H9 (cell line): ENCODE results near the gene BCAS2. TPM values are rescaled to one million over a fixed set of nuclear protein-coding genes. Genes with fewer than 3 reads are reported as not detected.

Experiments
- DNase-seq: peaks from one replicate; pipeline ENCODE4 v3.0.0-alpha.2; 2017
- H2AFZ ChIP-seq: one replicate; pipeline ENCODE4 v1.6.1; 2013; ENCODE audit warnings: mild to moderate bottlenecking, low read length, control low read depth, moderate library complexity
- H2AK5ac ChIP-seq: 2 replicates; pipeline ENCODE4 v1.6.1; 2013; ENCODE audit warnings: low read length, control low read depth, mixed read lengths; ENCODE audit not compliant: insufficient read length
- H2BK120ac ChIP-seq: one replicate; pipeline ENCODE4 v1.6.1; 2013; ENCODE audit warnings: low read depth, mild to moderate bottlenecking, low read length, control low read depth, inconsistent platforms; ENCODE audit not compliant: poor library complexity, severe bottlenecking
- H2BK12ac ChIP-seq: 2 replicates; pipeline ENCODE4 v1.6.1; 2013; ENCODE audit warnings: low read length, control low read depth, mixed read lengths, low read depth; ENCODE audit not compliant: insufficient read length
- H2BK15ac ChIP-seq: 2 replicates; pipeline ENCODE4 v1.6.1; 2013; ENCODE audit warnings: low read depth, low read length, control low read depth
- H2BK20ac ChIP-seq: one replicate; pipeline ENCODE4 v1.6.1; 2013; ENCODE audit warnings: low read depth, mild to moderate bottlenecking, low read length, control low read depth, inconsistent platforms; ENCODE audit not compliant: poor library complexity, severe bottlenecking
- H2BK5ac ChIP-seq: 2 replicates; pipeline ENCODE4 v1.6.1; 2013; ENCODE audit warnings: low read length, control low read depth, mixed read lengths; ENCODE audit not compliant: insufficient read length
- H3K14ac ChIP-seq: 2 replicates; pipeline ENCODE4 v1.6.1; 2013; ENCODE audit warnings: low read length, control low read depth; ENCODE audit not compliant: insufficient read depth
- H3K18ac ChIP-seq: 2 replicates; pipeline ENCODE4 v1.6.1; 2013; ENCODE audit warnings: low read depth, mild to moderate bottlenecking, mixed read lengths, low read length, control low read depth; ENCODE audit not compliant: insufficient read length
- H3K23ac ChIP-seq: 2 replicates; pipeline ENCODE4 v1.6.1; 2013; ENCODE audit warnings: low read length, control low read depth, mixed read lengths, low read depth; ENCODE audit not compliant: insufficient read length
- H3K23me2 ChIP-seq: 2 replicates; pipeline ENCODE4 v1.6.1; 2013; ENCODE audit warnings: low read depth, mild to moderate bottlenecking, mixed read lengths, low read length, control low read depth; ENCODE audit not compliant: insufficient read length, poor library complexity, severe bottlenecking
- H3K27ac ChIP-seq: 2 replicates; pipeline ENCODE4 v1.5.1; 2013; ENCODE audit warnings: low read length, control low read depth, mixed read lengths, low read depth; ENCODE audit not compliant: insufficient read length
- H3K27me3 ChIP-seq: 2 replicates; pipeline ENCODE4 v1.6.1; 2013; ENCODE audit warnings: low read length, control low read depth, inconsistent platforms; ENCODE audit not compliant: insufficient read depth
- H3K4ac ChIP-seq: 2 replicates; pipeline ENCODE4 v1.6.1; 2013; ENCODE audit warnings: low read depth, mild to moderate bottlenecking, control low read depth, inconsistent platforms, low read length, moderate library complexity
- H3K4me1 ChIP-seq: 2 replicates; pipeline ENCODE4 v1.6.1; 2013; ENCODE audit warnings: low read length, control low read depth, inconsistent platforms; ENCODE audit not compliant: insufficient read depth
- H3K4me2 ChIP-seq: 2 replicates; pipeline ENCODE4 v1.6.1; 2013; ENCODE audit warnings: low read length, control low read depth, mixed read lengths; ENCODE audit not compliant: insufficient read length, insufficient read depth
- H3K56ac ChIP-seq: 2 replicates; pipeline ENCODE4 v1.6.1; 2013; ENCODE audit warnings: low read depth, mild to moderate bottlenecking, mixed read lengths, low read length, control low read depth; ENCODE audit not compliant: insufficient read length
- H3K79me1 ChIP-seq: 2 replicates; pipeline ENCODE4 v1.6.1; 2013; ENCODE audit warnings: low read depth, mild to moderate bottlenecking, moderate library complexity, low read length, control low read depth, inconsistent platforms; ENCODE audit not compliant: insufficient read depth, poor library complexity, severe bottlenecking
- H3K79me2 ChIP-seq: 2 replicates; pipeline ENCODE4 v1.6.1; 2013; ENCODE audit warnings: low read length, control low read depth, inconsistent platforms; ENCODE audit not compliant: insufficient read depth
- H3K9ac ChIP-seq: 2 replicates; pipeline ENCODE4 v1.6.1; 2013; ENCODE audit warnings: low read length, control low read depth, mixed read lengths; ENCODE audit not compliant: insufficient read length; ENCODE audit errors: extremely low read depth
- H3K9me3 ChIP-seq: one replicate; pipeline ENCODE4 v1.6.1; 2013; ENCODE audit warnings: low read depth, low read length, inconsistent platforms; ENCODE audit not compliant: control insufficient read depth
- H3T11ph ChIP-seq: one replicate; pipeline ENCODE4 v1.6.1; 2013; ENCODE audit warnings: mild to moderate bottlenecking, low read length, control low read depth, inconsistent platforms
- H4K20me1 ChIP-seq: one replicate; pipeline ENCODE4 v1.6.1; 2013; ENCODE audit not compliant: control insufficient read depth, insufficient read length, insufficient read depth
- H4K5ac ChIP-seq: 2 replicates; pipeline ENCODE4 v1.6.1; 2013; ENCODE audit warnings: low read depth, mild to moderate bottlenecking, mixed read lengths, low read length, control low read depth; ENCODE audit not compliant: insufficient read length
- H4K8ac ChIP-seq: replicated peaks from 2 replicates; pipeline ENCODE4 v1.6.1; 2013; ENCODE audit warnings: low read length, control low read depth, mixed read lengths, low read depth; ENCODE audit not compliant: insufficient read length
- H4K91ac ChIP-seq: 2 replicates; pipeline ENCODE4 v1.6.1; 2013; ENCODE audit warnings: low read depth, mild to moderate bottlenecking, moderate library complexity, mixed read lengths, low read length, control low read depth; ENCODE audit not compliant: insufficient read length
- H3K27ac Mint-ChIP-seq, 3 experiments: 2 replicates in 2 of 3; 3 replicates in 1 of 3; pipeline ENCODE4 v1.8.0; 2020 to 2021; ENCODE audit warnings: mixed read lengths in 3 of 3, mild to moderate bottlenecking in 1 of 3, moderate library complexity in 1 of 3
- H3K27me3 Mint-ChIP-seq: 2 replicates; pipeline ENCODE4 v1.8.0; 2021; ENCODE audit warnings: low read depth, mild to moderate bottlenecking, moderate library complexity, mixed read lengths
- H3K36me3 Mint-ChIP-seq, 3 experiments: 2 replicates in 2 of 3; 3 replicates in 1 of 3; pipeline ENCODE4 v1.8.0; 2020 to 2021; ENCODE audit warnings: low read depth in 3 of 3, mixed read lengths in 3 of 3; ENCODE audit not compliant: insufficient read depth in 1 of 3
- H3K4me1 Mint-ChIP-seq, 2 experiments: 2 replicates each; pipeline ENCODE4 v1.8.0; 2020; ENCODE audit warnings: mixed read lengths in 2 of 2
- H3K4me3 Mint-ChIP-seq, 2 experiments: 2 replicates in 1 of 2; 3 replicates in 1 of 2; pipeline ENCODE4 v1.8.0; 2020 to 2021; ENCODE audit warnings: mild to moderate bottlenecking in 2 of 2, mixed read lengths in 2 of 2, moderate library complexity in 1 of 2
- H3K9me3 Mint-ChIP-seq, 2 experiments: 2 replicates in 1 of 2; 3 replicates in 1 of 2; pipeline ENCODE4 v1.8.0; 2020; ENCODE audit warnings: mild to moderate bottlenecking in 2 of 2, mixed read lengths in 2 of 2, moderate library complexity in 1 of 2
- CTCF ChIP-seq: fragments of 200-600 bp; sonication (generic); conservative IDR thresholded peaks from 3 replicates; pipeline ENCODE4 v1.8.0; 2021; ENCODE audit warnings: antibody characterized with exemption, mild to moderate bottlenecking
- WGBS: extraction: QIAGEN DNeasy Blood & Tissue Kit; methylation state at CpG from one replicate; pipeline ENCODE4 v1.1.7; 2013; ENCODE audit warnings: missing lambda C conversion rate, low lambda C conversion rate, mixed read lengths; ENCODE audit not compliant: insufficient read length; ENCODE audit errors: extremely low coverage; 5-methylcytosine and 5-hydroxymethylcytosine counted together
- total RNA-seq: library from RNA; stranded (reverse); gene quantifications from 2 replicates; pipeline ENCODE4 v1.2.1, GENCODE V29; 2021

BCAS2 gene
- total RNA-seq, 1 experiment from 2014 or later = 72.1 TPM

GRCh38 chr1:114587203-114587991 lies 6.0 kb upstream of the BCAS2 start:
- Histone ChIP-seq H3K4me1 (no peaks in the 10 kb centered on the region), H3K27ac (no peak overlapping the region), H3K9ac (no peak overlapping the region), H3K4me2 (no peak overlapping the region), H4K5ac (no peak overlapping the region), H2AFZ (no peak overlapping the region), H3K79me1 (no peaks in the 10 kb centered on the region), H3K23me2 (no peaks in the 10 kb centered on the region), H3K14ac (no peak overlapping the region), H3T11ph (no peak overlapping the region), H3K18ac (no peak overlapping the region), H4K91ac (no peak overlapping the region), H4K8ac (no peak overlapping the region), H3K9me3 (no peaks in the 10 kb centered on the region), H3K23ac (no peak overlapping the region), H3K27me3 (no peaks in the 10 kb centered on the region), H2AK5ac (no peak overlapping the region), H2BK120ac (no peak overlapping the region), H3K56ac (no peak overlapping the region), H2BK15ac (no peak overlapping the region), H2BK12ac (no peak overlapping the region), H2BK20ac (no peak overlapping the region), H2BK5ac (no peak overlapping the region), H4K20me1 (no peaks in the 10 kb centered on the region), H3K79me2 (no peaks in the 10 kb centered on the region), H3K4ac (no peak overlapping the region)
- DNase-seq = no peak
- Mint-ChIP-seq H3K27ac (no peak overlapping the region), H3K4me1 (peaks cover 2% of the 10 kb centered on the region in 2 experiments; a peak in 3 of 4 replicates), H3K9me3 (no peaks in the 10 kb centered on the region), H3K27me3 (peaks cover 4% of the 10 kb centered on the region), H3K36me3 (no peaks in the 10 kb centered on the region), H3K4me3 (no peak overlapping the region)
- TF ChIP-seq CTCF = no peak
- WGBS = no CpG with 5 or more reads among the region's 16 CpGs
